ENCODE measurements around the gene CSNK1G1. TPM values are rescaled to one million over a fixed set of nuclear protein-coding genes. Genes with fewer than 3 reads are reported as not detected.

The CSNK1G1 gene
- total and polyA plus RNA-seq, 2 of the 4 experiments (the other 2 are of a cell fraction), result 7.4 to 29.4 TPM

GRCh38 chr15:64197425-64197824 is 158.5 kb downstream of the CSNK1G1 start:
- ChIA-PET POLR2A (ENCODE audit: unreplicated experiment) (no interaction called here), CTCF (interaction anchor here (0.5 kb wide), 1 partner anchor 76 kb away, joined by 4 read pairs; no protein-coding TSS in a partner anchor)
- H2AK5ac ChIP-seq (ENCODE audit: low read depth, low read length), result no peak overlapping the region
- no peak overlapping the region for H2AK9ac ChIP-seq (replicated peaks; ENCODE audit: low read depth, low read length, poor library complexity)
- H3K9me3 ChIP-seq (ENCODE audit: control insufficient read depth, insufficient read depth, low read length), result no peaks in the 10 kb centered on the region
- no peak overlapping the region for H2AFZ ChIP-seq (replicated peaks; ENCODE audit: low read length, poor library complexity)
- no peak overlapping the region for H3K14ac ChIP-seq (replicated peaks; ENCODE audit: low read depth, low read length)
- no peak overlapping the region for H3K23ac ChIP-seq (ENCODE audit: low read depth, low read length)
- no TSS peak for BruUV-seq (replicated peaks)
- H3K4me3 ChIP-seq (ENCODE audit: insufficient read depth, low read depth, low read length), result no peak overlapping the region
- ATAC-seq (ENCODE audit: low read depth), result no peak
- no peak overlapping the region for H4K91ac ChIP-seq (ENCODE audit: insufficient read depth, low read depth, low read length)
- no peak overlapping the region for H2BK20ac ChIP-seq (ENCODE audit: low read depth, low read length)
- H3K27ac ChIP-seq (ENCODE audit: insufficient read depth, low read length), result no peak overlapping the region
- H3K4ac ChIP-seq (ENCODE audit: low read depth, low read length), result no peak overlapping the region
- no peak overlapping the region for H4K5ac ChIP-seq (ENCODE audit: low read depth, low read length)
- DNase-seq, result no peak
- WGBS, 2 experiments (ENCODE audit: extremely low coverage in 2 of 2, insufficient read length in 1 of 2), result no CpG with 5 or more reads among the region's 1 CpG
- H3K4me2 ChIP-seq (ENCODE audit: low read depth, low read length), result no peak overlapping the region
- no peaks in the 10 kb centered on the region for H3K27me3 ChIP-seq (ENCODE audit: control insufficient read depth, insufficient read depth, low read length)
- no peak overlapping the region for H3K18ac ChIP-seq (ENCODE audit: low read depth, low read length)
- intact Hi-C loops (cut with micrococcal nuclease), result no loop called here
- TF ChIP-seq MAZ (IDR thresholded peaks at IDR 0.05; ENCODE audit: borderline replicate concordance, low read depth, low read length) (no peak), FOS (IDR thresholded peaks at IDR 0.05; ENCODE audit: low read depth, low read length) (no peak), CHD1 (IDR thresholded peaks at IDR 0.05; ENCODE audit: low read depth, low read length) (no peak), RCOR1 (IDR thresholded peaks at IDR 0.05; ENCODE audit: insufficient replicate concordance, low read length) (no peak), BHLHE40 (IDR thresholded peaks at IDR 0.05; ENCODE audit: low read depth, low read length) (no peak), MAFK (IDR thresholded peaks at IDR 0.05; ENCODE audit: low read depth, low read length) (no peak), POLR2A (IDR thresholded peaks at IDR 0.05; ENCODE audit: low read depth, low read length) (no peak), CTCF (conservative IDR thresholded peaks at IDR 0.05; ENCODE audit: low read depth, low read length) (no peak), RFX5 (IDR thresholded peaks at IDR 0.05; ENCODE audit: low read depth, low read length) (no peak), SMC3 (IDR thresholded peaks at IDR 0.05; ENCODE audit: low read depth, low read length) (no peak), USF2 (IDR thresholded peaks at IDR 0.05; ENCODE audit: low read depth, low read length) (no peak), ELK1 (IDR thresholded peaks at IDR 0.05; ENCODE audit: borderline replicate concordance, low read depth, low read length) (no peak), MXI1 (IDR thresholded peaks at IDR 0.05; ENCODE audit: borderline replicate concordance, low read depth, low read length) (no peak), NFE2L2 (IDR thresholded peaks at IDR 0.05; ENCODE audit: low read depth, low read length) (no peak), CEBPB (IDR thresholded peaks at IDR 0.05; ENCODE audit: low read depth, low read length) (no peak), RAD21 (IDR thresholded peaks at IDR 0.05; ENCODE audit: low read length) (no peak)
- no peaks in the 10 kb centered on the region for H4K20me1 ChIP-seq (ENCODE audit: insufficient read depth, low read length)
- no peaks in the 10 kb centered on the region for H3K4me1 ChIP-seq (ENCODE audit: control insufficient read depth, insufficient read depth, low read length)
- no peaks in the 10 kb centered on the region; the same call in 1 of the 2 replicates for H3K9me1 ChIP-seq (ENCODE audit: insufficient read depth, low read length)
- no peak overlapping the region for H2BK5ac ChIP-seq (ENCODE audit: low read depth, low read length, poor library complexity, severe bottlenecking)
- H3K9ac ChIP-seq (ENCODE audit: low read depth, low read length), result no peak overlapping the region
- no peak overlapping the region for H3K56ac ChIP-seq (ENCODE audit: extremely low read depth, insufficient read depth, low read length)
- no peak overlapping the region for H2BK120ac ChIP-seq (ENCODE audit: low read depth, low read length)
- H2BK15ac ChIP-seq (ENCODE audit: low read depth, low read length), result no peak overlapping the region
- no peak overlapping the region for H4K8ac ChIP-seq (ENCODE audit: low read depth in 2 of 2, low read length in 2 of 2)
- H3K36me3 ChIP-seq (ENCODE audit: control insufficient read depth, insufficient read depth, low read length), result peaks cover 14% of the 10 kb centered on the region
- peaks cover 0 to 4% of the 10 kb centered on the region in 2 experiments; a peak in 3 of 4 replicates for H3K79me1 ChIP-seq (ENCODE audit: low read depth in 1 of 2, low read length in 2 of 2)
- in situ Hi-C loops (cut with MboI; ENCODE audit: low sequenced_read_pairs), result loop anchor here (25.0 kb wide), 1 partner anchor 465 kb away; no protein-coding TSS in a partner anchor
- dilution Hi-C loops (cut with HindIII; ENCODE audit: low sequenced_read_pairs, unreplicated experiment), result no loop called here
